T-cell (primary cell): Measurements from ENCODE around the gene PACS2. TPM values are rescaled to one million over a fixed set of nuclear protein-coding genes. Genes with fewer than 3 reads are reported as not detected.

Source experiments
- ATAC-seq, 4 experiments: fragments of 200-7000 bp in 3 of 4; fragments of 150-1000 bp in 1 of 4; cut with Tn5 transposase; replicated peaks in 1 of 4; 1 replicate in 3 of 4; 2 replicates in 1 of 4; pipeline ENCODE4 v1.10.0; 2021; ENCODE audit warnings: moderate library complexity in 3 of 4, mild to moderate bottlenecking in 2 of 4, moderate number of reproducible peaks in 1 of 4
- CTCF ChIA-PET, 2 donors: fragments of 300-600 bp; sonication (Branson Sonifier 250); formaldehyde crosslinking; loops; one replicate each; lab custom pipeline; 2022; ENCODE audit warnings: antibody characterized with exemption in 2 of 2; lab: Charles Lee
- POLR2A ChIA-PET, 2 donors: fragments of 300-600 bp; sonication (Branson Sonifier 250); formaldehyde crosslinking; loops; one replicate each; lab custom pipeline; 2022; ENCODE audit warnings: antibody characterized with exemption in 2 of 2; lab: Charles Lee
- DNase-seq, 35 experiments: peaks; one replicate each; pipeline versions ENCODE4 v3.0.0 to v3.0.0-alpha.2; 2013 to 2023
- H3K27ac ChIP-seq: one replicate; pipeline ENCODE4 v1.5.1; 2013; ENCODE audit warnings: low read length
- H3K27me3 ChIP-seq, 2 experiments: replicated peaks in 1 of 2; 1 replicate in 1 of 2; 2 replicates in 1 of 2; pipeline versions ENCODE4 v1.6.1 to v1.7.0; 2013; ENCODE audit warnings: low read length in 1 of 2, mixed read lengths in 1 of 2; ENCODE audit not compliant: control insufficient read depth in 2 of 2, insufficient read depth in 2 of 2; ENCODE audit errors: extremely low read depth in 1 of 2
- H3K36me3 ChIP-seq, 2 donors: 1 replicate in 1 of 2; 2 replicates in 1 of 2; pipeline versions ENCODE4 v1.6.1 to v1.7.0; 2013; ENCODE audit warnings: low read length in 1 of 2; ENCODE audit not compliant: control insufficient read depth in 2 of 2, insufficient read depth in 1 of 2; ENCODE audit errors: extremely low read depth in 1 of 2
- H3K4me1 ChIP-seq, 2 experiments: 1 replicate in 1 of 2; 2 replicates in 1 of 2; pipeline versions ENCODE4 v1.6.1 to v1.7.0; 2013; ENCODE audit warnings: low read length in 2 of 2, mixed read lengths in 1 of 2; ENCODE audit not compliant: insufficient read depth in 2 of 2, control insufficient read depth in 1 of 2; ENCODE audit errors: extremely low read depth in 1 of 2
- H3K4me3 ChIP-seq, 2 donors: 1 replicate in 1 of 2; 2 replicates in 1 of 2; pipeline versions ENCODE4 v1.5.1 to v1.7.0; 2013; ENCODE audit warnings: mild to moderate bottlenecking in 2 of 2, low read length in 1 of 2, moderate library complexity in 1 of 2; ENCODE audit not compliant: control insufficient read depth in 1 of 2; ENCODE audit errors: extremely low read depth in 1 of 2
- H3K9me3 ChIP-seq: 2 replicates; pipeline ENCODE4 v1.7.0; 2013
- H3K27ac Mint-ChIP-seq, 2 donors: one replicate each; pipeline ENCODE4 v1.8.0; 2020 to 2021; ENCODE audit warnings: mild to moderate bottlenecking in 2 of 2, mixed read lengths in 2 of 2
- H3K27me3 Mint-ChIP-seq, 2 donors: one replicate each; pipeline ENCODE4 v1.8.0; 2021 to 2022; ENCODE audit warnings: mixed read lengths in 2 of 2
- H3K36me3 Mint-ChIP-seq: one replicate; pipeline ENCODE4 v1.8.0; 2021; ENCODE audit warnings: mixed read lengths
- H3K4me1 Mint-ChIP-seq, 3 donors: one replicate each; pipeline ENCODE4 v1.8.0; 2020 to 2022; ENCODE audit warnings: mixed read lengths in 3 of 3, mild to moderate bottlenecking in 1 of 3
- H3K4me3 Mint-ChIP-seq, 3 donors: one replicate each; pipeline ENCODE4 v1.8.0; 2020 to 2022; ENCODE audit warnings: mild to moderate bottlenecking in 3 of 3, mixed read lengths in 3 of 3, moderate library complexity in 3 of 3
- H3K9me3 Mint-ChIP-seq, 3 donors: one replicate each; pipeline ENCODE4 v1.8.0; 2020 to 2022; ENCODE audit warnings: mixed read lengths in 3 of 3
- whole genome bisulfite sequencing: methylation state at CpG from one replicate; pipeline ENCODE4 v1.1.5; 2013; ENCODE audit warnings: missing lambda C conversion rate; ENCODE audit not compliant: insufficient coverage; 5-methylcytosine and 5-hydroxymethylcytosine counted together
- total RNA-seq, 35 experiments: library from RNA in 6 of 35; stranded (reverse) in 6 of 35; fragments of 120-200 nt in 1 of 35; gene quantifications; one replicate each; pipeline versions ENCODE4 v1.2.1 to v1.2.4 and lab custom pipeline; 2013 to 2026

Gene PACS2
- total RNA-seq, 5 donors from 2014 or later (not counting 1 experiment from before 2014, with no cell fraction given) = 70.9 to 86.9 (median 78.0) TPM

DNA sequence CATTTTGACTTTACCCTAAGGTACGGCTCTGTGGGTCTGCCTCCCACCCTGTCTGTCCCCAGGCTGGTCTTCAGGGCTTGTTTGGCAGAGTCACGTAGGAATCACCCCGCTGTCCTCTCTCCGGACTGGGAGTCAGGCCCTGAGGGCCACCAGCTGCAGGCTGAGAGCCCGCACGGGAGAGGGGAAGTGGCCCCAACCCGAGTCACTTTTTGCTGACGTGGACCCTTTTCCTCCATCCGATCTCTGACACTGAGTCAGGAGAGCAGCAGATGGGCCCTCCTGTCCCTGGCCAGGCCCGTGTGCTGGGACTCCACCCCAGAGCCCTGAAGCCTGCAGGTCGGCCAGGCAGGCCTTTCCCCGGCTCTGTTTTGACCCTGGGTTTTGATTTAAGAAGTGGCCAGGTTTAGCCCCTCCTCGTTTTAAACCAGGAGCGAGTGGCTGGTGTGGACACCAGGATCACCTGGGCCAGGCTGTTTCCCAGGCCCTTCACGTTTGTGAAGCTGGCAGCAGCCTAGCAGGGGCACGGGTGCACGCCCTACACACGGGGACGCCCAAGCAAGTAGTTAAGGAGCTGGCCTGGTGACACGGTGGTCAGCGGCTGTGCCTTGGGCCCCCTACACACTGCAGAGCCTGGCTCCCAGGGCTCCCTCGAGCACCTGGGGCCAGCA lies 71.3 kb downstream of the PACS2 start:
- ATAC-seq (no peak), DNase-seq (no peak)
- no peak overlapping the region for H3K27ac Mint-ChIP-seq
- peaks cover 0 to 6% of the 10 kb centered on the region in 2 experiments for H3K4me1 ChIP-seq
- H3K4me3 Mint-ChIP-seq = no peak overlapping the region
- peaks cover 8 to 41% of the 10 kb centered on the region in 2 donors for H3K36me3 ChIP-seq
- no peaks in the 10 kb centered on the region for H3K27me3 ChIP-seq
- H3K4me1 Mint-ChIP-seq = peaks cover 0 to 4% (median 4%) of the 10 kb centered on the region in 3 donors
- H3K9me3 Mint-ChIP-seq = no peaks in the 10 kb centered on the region
- H3K27ac ChIP-seq = no peak overlapping the region
- ChIA-PET CTCF (no interaction called here), POLR2A (no interaction called here)
- 92% methylated on average over 20 of the region's 22 CpGs for WGBS
- no peaks in the 10 kb centered on the region for H3K27me3 Mint-ChIP-seq
- H3K4me3 ChIP-seq = no peak overlapping the region
- H3K36me3 Mint-ChIP-seq = peaks cover 5% of the 10 kb centered on the region
- no peaks in the 10 kb centered on the region for H3K9me3 ChIP-seq

DNA sequence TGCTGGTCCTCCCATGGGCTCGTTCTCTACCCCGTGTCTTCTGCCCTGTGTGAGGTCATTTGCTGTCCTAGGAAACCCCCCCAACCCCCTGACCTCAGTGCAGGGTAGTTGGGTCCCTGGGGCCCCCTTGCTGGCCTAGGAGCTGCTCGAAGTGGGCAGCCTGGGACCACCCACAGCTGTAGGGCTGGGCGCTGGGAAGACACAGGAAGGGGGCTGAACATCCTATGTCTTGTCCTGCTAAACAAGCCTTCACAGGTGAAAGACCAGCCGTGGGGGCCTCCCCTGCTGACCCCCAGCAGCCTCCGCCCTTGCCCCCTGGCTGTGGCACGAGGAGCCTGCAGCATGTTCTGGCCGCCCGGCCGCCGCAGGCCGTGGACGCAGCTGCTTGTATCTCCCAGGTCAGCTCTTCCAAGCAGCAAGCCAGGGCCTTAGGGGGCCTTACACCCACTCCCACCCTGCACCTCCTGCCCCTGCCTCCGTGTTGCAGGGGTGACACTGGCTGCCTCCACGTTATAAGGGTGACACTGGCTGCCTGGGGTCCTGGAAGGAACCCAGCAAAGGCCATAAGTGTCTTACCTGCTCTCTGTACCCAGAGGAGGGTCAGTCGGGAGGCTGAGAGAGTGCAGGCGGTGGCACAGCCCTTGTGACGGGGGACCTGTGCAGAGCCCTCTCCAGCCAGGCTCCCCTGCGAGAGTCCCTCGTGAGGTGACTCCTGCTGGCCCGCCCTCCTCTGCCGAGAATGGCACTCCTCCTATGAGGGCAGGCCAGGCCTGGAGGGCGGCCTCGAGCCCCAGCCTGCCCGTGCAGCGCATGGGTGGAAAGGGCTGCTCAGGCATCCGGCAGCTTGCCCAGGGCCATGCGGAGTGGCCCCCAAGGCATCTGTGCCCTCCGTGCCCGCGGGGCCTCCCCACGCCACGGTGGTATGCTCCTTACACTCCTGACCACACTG lies 72.3 kb downstream of the PACS2 start:
- Histone ChIP-seq H3K36me3 (peaks cover 8 to 39% of the 10 kb centered on the region in 2 donors), H3K9me3 (no peaks in the 10 kb centered on the region), H3K4me1 (peaks cover 0 to 6% of the 10 kb centered on the region in 2 experiments), H3K27ac (no peak overlapping the region), H3K4me3 (no peak overlapping the region), H3K27me3 (no peaks in the 10 kb centered on the region)
- no peaks in the 10 kb centered on the region for H3K27me3 Mint-ChIP-seq
- ATAC-seq = no peak
- WGBS = 93% methylated on average over 32 of the region's 33 CpGs
- ChIA-PET POLR2A (no interaction called here), CTCF (no interaction called here)
- no peaks in the 10 kb centered on the region for H3K9me3 Mint-ChIP-seq
- H3K4me1 Mint-ChIP-seq = peaks cover 0 to 4% (median 4%) of the 10 kb centered on the region in 3 donors
- peaks cover 5% of the 10 kb centered on the region for H3K36me3 Mint-ChIP-seq
- H3K4me3 Mint-ChIP-seq = no peak overlapping the region
- H3K27ac Mint-ChIP-seq = no peak overlapping the region
- DNase-seq = no peak

DNA sequence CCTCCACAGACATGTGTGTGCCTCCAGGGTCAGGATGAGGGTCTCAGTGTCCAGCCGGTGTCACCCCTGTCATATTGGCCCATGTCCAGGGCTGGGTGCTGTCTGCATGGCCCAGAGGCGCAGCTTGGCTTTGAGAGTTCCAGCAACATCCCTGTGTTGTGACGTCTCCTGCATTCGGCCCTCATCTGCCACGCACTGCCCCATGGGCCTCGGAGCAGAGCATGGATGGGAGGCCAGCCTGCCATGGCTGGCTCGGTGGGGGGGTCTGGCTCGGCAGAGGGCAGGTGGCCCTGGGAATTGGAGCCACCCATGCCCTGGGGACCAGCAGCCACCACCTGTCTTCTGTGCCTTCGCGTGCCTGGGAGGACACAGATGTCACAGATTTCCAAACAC lies 73.0 kb downstream of the PACS2 start:
- no peak for ATAC-seq
- DNase-seq = no peak
- no peak overlapping the region for H3K4me3 ChIP-seq
- H3K27me3 Mint-ChIP-seq = no peaks in the 10 kb centered on the region
- H3K27me3 ChIP-seq = no peaks in the 10 kb centered on the region
- H3K27ac Mint-ChIP-seq = no peak overlapping the region
- no peaks in the 10 kb centered on the region for H3K9me3 ChIP-seq
- peaks cover 5% of the 10 kb centered on the region for H3K36me3 Mint-ChIP-seq
- H3K4me1 Mint-ChIP-seq = peaks cover 0 to 4% (median 4%) of the 10 kb centered on the region in 3 donors
- H3K27ac ChIP-seq = no peak overlapping the region
- H3K36me3 ChIP-seq = peaks cover 7 to 32% of the 10 kb centered on the region in 2 donors
- ChIA-PET POLR2A (no interaction called here), CTCF (no interaction called here)
- no peak overlapping the region for H3K4me3 Mint-ChIP-seq
- H3K9me3 Mint-ChIP-seq = no peaks in the 10 kb centered on the region
- WGBS = 91% methylated on average over 10 of the region's 10 CpGs
- H3K4me1 ChIP-seq = peaks cover 0 to 6% of the 10 kb centered on the region in 2 experiments

DNA sequence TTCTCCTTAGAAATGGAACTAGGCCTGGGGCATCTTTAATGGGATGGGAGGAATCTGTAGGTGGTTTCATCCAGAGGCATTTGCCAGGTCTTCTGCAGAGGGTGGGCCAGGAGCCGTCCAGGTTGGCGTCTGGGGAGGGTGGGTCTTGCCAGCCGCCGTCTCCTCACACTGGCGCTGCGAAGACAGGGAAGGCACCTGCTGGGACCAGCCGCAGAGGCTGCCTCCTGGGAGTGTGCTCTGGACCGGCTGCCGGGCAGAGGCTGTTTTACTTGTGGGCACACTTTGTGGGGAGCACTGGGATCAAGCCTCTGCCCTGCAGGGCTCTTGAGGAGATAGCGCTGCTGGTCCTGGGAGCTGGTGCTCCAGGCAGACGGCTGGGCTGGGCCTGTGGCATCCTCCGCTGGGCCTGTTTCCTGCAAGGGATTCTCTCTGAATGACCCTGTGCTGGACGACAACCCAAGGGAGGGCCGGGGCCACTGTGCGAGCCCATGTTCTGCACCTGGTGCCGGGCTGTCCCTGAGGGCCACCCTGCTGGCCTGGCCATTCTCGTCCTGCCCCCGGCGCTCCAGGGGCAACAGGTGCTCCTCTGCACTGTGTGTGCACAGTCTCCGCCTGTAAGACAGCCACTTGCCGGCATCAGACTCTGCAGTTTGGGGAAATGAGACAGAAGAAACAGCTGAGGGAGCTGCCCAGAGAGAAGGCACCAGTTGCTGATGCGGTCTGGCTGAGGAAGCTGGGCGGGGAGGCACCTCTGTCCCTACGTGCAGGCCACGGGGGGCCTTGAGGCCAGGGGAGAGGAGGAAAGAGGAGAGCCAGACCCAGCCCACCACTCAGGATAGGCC lies 73.8 kb downstream of the PACS2 start:
- CTCF ChIA-PET = no interaction called here
- Histone ChIP-seq H3K27ac (no peak overlapping the region), H3K4me3 (no peak overlapping the region), H3K36me3 (peaks cover 4 to 24% of the 10 kb centered on the region in 2 donors), H3K27me3 (no peaks in the 10 kb centered on the region), H3K9me3 (no peaks in the 10 kb centered on the region), H3K4me1 (peaks cover 0 to 6% of the 10 kb centered on the region in 2 experiments)
- no peak overlapping the region for H3K4me3 Mint-ChIP-seq
- no peak for DNase-seq
- H3K9me3 Mint-ChIP-seq = no peaks in the 10 kb centered on the region
- peaks cover 0 to 4% (median 4%) of the 10 kb centered on the region in 3 donors for H3K4me1 Mint-ChIP-seq
- POLR2A ChIA-PET = no interaction called here
- peaks cover 5% of the 10 kb centered on the region for H3K36me3 Mint-ChIP-seq
- no peak overlapping the region for H3K27ac Mint-ChIP-seq
- no peaks in the 10 kb centered on the region for H3K27me3 Mint-ChIP-seq
- no peak for ATAC-seq
- 94% methylated on average over 22 of the region's 25 CpGs for WGBS

DNA sequence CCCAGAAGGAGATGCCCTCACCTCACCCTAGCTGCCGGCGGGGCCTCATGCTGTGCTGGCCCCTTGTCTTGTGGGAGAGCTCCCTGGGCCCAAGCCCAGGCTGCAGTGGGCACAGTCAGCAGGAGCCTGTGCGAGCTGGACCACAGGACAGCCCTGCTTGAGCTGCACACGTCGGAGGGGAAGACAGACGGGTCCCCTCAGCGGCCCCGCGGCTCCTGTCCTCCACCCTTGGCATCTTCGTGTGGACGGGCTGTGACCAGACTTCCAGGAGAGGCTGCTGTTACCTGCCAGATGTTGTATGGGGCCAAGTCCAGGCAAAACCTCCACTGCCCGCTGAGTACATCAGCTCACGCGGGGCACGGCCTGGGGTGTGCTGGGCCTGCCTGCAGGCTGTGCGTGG lies 74.4 kb downstream of the PACS2 start:
- Histone ChIP-seq H3K4me1 (peaks cover 0 to 6% of the 10 kb centered on the region in 2 experiments), H3K9me3 (no peaks in the 10 kb centered on the region), H3K27me3 (no peaks in the 10 kb centered on the region), H3K36me3 (peaks cover under 1 to 22% of the 10 kb centered on the region in 2 donors), H3K27ac (no peak overlapping the region), H3K4me3 (no peak overlapping the region)
- Mint-ChIP-seq H3K27me3 (no peaks in the 10 kb centered on the region), H3K36me3 (no peaks in the 10 kb centered on the region), H3K4me3 (no peak overlapping the region), H3K4me1 (peaks cover 0 to 4% (median 4%) of the 10 kb centered on the region in 3 donors), H3K27ac (no peak overlapping the region), H3K9me3 (no peaks in the 10 kb centered on the region)
- no peak for DNase-seq
- 94% methylated on average over 16 of the region's 16 CpGs for WGBS
- CTCF ChIA-PET = no interaction called here
- POLR2A ChIA-PET = no interaction called here
- no peak for ATAC-seq

DNA sequence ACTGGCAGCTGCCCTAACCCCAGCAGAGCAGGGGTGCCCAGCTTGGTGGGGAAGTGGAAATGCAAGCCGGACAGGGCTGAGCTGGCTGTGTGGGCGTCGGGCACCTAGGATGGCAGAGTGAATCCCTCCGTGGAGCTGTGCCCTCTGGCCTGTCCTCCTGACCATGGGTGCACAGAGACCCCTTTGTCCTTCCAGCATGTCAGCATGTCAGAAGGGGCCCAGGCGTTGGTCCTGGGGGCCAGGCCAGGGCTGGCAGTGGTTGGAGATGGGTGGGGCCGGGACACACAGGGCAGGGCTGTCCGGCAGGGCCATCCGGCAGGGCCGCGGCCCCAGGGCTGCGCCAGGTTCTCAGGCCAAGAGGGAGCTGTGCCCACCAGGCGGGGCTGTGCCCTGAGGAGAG lies 75.0 kb downstream of the PACS2 start:
- H3K9me3 Mint-ChIP-seq = no peaks in the 10 kb centered on the region
- H3K27me3 ChIP-seq = no peaks in the 10 kb centered on the region
- ATAC-seq = no peak
- H3K4me3 Mint-ChIP-seq = no peak overlapping the region
- no peaks in the 10 kb centered on the region for H3K9me3 ChIP-seq
- H3K27ac ChIP-seq = no peak overlapping the region
- peaks cover 0 to 4% (median 4%) of the 10 kb centered on the region in 3 donors for H3K4me1 Mint-ChIP-seq
- CTCF ChIA-PET = no interaction called here
- peaks cover 0 to 22% of the 10 kb centered on the region in 2 donors for H3K36me3 ChIP-seq
- no peak for DNase-seq
- H3K27ac Mint-ChIP-seq = no peak overlapping the region
- POLR2A ChIA-PET = interaction anchor here in 1 of 2 donors (0.6 kb wide), 1 partner anchor 100 kb away, joined by 3 read pairs; no protein-coding TSS in a partner anchor
- peaks cover 0 to 6% of the 10 kb centered on the region in 2 experiments for H3K4me1 ChIP-seq
- H3K27me3 Mint-ChIP-seq = no peaks in the 10 kb centered on the region
- 93% methylated on average over 9 of the region's 12 CpGs for WGBS
- H3K4me3 ChIP-seq = no peak overlapping the region
- no peaks in the 10 kb centered on the region for H3K36me3 Mint-ChIP-seq
